ENCODE results near the gene THSD7A.
"Not testable (repeated sequence)": the region's sequence is repeated elsewhere in the genome, so short reads cannot be mapped to it uniquely, and the experiment has no call there.

Gene THSD7A

DNA sequence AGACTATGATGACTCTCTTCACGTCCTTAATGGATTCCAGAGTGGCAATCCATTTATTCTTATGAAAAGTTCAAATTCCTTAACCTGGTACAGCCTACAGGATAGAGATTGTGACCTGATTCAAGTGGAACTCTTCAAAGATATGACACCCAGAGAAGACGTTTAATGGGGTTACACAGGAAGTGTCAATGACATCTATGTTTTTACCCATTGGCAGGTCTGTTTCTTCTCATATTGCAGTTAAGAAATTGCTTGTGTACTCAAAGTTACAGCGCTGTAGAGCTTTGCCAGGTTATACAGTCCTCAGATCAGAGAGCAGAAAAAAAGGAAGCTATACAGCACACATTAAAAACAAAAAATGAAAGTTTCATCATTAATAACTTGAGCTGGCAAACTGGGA lies 367.4 kb downstream of the THSD7A start:
- no peak for DNase-seq (ENCODE audit: low spot score)

- DNase-seq (ENCODE audit: low spot score), result no peak
These were observed 370.1 kb downstream of the THSD7A start for GRCh38 chr7:11461946-11462345.

DNA sequence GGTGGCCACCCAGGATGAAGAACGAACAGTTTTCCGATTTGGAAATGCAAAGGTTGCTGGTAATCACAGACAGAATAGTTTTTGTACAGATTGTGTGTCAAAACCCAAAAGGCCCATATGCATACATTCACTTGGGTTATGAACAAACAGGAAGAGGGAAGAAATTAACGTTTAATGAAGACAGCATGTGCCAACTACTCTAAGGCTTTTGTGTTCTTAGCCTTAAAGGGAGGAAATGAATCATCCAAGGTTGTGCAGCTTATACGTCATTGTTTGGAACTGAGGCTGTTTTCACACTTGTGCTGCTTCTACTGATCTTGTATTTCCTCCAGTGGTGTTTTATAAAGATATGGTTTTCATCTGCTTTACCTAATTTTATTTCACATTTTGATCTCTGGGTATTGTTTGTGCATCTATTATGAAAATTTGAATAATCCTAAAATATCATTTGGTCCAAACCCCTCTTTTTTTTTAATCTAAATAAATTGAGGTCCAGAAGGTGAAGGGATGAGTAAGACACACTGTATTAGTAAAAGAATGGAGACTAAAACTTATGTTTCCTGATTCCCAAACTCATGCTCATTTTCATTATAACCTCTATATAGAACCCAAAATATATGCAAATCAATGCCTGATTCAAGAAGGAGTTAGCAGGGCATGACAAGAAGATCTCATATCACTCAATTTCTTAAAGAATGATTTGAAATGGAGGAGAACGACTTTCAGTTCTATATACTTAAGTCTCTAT lies 373.1 kb downstream of the THSD7A start:
- no peak for DNase-seq (ENCODE audit: low spot score)

DNA sequence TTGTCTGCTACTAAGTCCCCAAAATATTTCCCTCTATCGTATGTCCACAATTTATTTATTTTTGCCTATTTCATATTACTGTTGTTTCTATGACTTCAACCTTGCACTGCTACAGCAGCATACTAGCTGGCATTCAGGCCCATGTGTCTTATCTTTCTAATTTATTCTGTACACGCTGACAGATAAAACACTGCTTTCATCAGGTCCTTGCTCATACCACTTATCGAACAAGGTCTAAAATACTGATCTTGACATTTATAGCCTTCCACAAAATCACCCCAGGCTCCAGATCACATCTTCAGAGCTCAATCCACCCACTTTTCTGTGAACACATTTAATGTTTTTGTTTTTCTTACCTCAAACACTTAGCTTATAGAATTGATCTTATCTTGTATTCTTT lies 374.6 kb downstream of the THSD7A start:
- peak; percentile 6 for DNase-seq (ENCODE audit: low spot score)

DNA sequence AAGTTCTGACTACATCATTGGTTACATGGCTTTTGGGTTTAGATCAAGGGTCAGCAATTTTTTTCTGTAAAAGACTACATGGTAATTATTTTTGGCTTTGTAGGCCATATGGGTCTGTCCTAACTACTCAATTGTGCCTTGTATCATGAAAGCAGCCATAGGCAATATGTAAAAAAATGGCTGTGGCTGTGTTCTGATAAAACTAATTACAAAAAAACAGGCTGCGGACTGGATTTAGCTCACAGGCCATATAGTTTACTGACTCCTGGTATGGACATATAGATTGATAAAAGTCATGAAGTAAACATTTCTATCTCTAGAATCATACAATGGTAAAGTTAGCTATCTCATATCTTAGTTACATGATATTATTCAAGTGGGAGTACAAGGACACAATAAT lies 375.4 kb downstream of the THSD7A start:
- no peak for DNase-seq (ENCODE audit: low spot score)

GRCh38 chr7:11452476-11452875 lies 379.5 kb downstream of the THSD7A start:
- DNase-seq (ENCODE audit: low spot score), result no peak

DNA sequence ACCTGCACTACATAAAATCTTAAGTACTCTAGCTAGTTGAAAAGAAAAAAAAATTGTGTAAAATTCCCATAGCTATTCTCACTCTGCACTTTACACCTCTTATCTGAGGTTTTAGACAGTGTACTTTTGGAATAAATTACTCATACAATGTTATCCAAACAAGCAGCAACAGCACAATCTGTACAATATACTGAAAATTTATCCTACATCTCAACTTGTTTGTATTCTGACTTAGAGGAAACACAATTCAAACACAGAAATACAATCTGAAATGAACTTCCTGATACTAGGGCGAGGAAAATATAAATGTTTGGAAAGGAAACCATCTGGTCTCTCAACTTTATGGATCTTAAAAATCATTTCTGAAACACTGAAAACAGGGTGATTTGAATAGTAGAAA lies 381.7 kb downstream of the THSD7A start:
- DNase-seq (ENCODE audit: low spot score), result no peak

GRCh38 chr7:11449316-11449715 lies 382.7 kb downstream of the THSD7A start:
- no peak for DNase-seq (ENCODE audit: low spot score)

DNA sequence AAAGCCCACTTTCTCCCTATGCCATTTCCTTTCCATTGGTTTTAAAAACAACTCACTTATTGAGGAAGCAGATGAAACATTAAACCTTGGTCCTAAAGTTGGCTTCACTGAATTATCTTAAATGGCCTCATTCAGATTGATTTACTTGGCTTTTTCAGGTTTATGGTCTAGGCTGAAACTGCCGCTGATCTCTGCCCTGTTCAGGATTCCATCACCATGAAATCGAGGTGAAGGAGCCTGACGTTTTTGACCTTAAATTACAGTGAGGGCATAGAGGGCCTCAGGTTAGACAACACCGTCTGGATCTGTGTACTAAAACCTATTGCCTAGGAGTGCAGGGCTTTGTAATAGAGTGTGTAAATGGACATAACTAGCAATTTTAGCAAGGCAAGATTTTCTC lies 383.7 kb downstream of the THSD7A start:
- DNase-seq (ENCODE audit: low spot score), result no peak

DNA sequence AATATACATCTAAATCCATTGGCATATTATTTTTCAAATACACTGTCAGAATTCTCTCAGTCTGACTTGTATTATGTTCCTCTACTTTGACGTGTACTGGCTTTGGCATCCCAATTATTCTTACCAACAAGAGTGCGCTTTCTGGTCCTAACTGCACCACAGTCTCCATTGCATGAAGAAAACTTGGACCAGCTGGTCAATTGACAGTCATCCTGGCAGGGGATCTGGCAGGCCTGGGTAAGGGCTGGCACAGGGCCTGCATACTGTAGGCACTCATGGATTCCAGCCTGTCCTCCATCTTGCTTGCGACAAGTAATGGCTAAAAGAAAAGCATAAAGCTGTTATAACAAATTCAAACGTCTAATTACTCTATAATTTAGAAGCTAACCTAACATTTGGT lies 384.9 kb downstream of the THSD7A start:
- DNase-seq (ENCODE audit: low spot score), result no peak

DNA sequence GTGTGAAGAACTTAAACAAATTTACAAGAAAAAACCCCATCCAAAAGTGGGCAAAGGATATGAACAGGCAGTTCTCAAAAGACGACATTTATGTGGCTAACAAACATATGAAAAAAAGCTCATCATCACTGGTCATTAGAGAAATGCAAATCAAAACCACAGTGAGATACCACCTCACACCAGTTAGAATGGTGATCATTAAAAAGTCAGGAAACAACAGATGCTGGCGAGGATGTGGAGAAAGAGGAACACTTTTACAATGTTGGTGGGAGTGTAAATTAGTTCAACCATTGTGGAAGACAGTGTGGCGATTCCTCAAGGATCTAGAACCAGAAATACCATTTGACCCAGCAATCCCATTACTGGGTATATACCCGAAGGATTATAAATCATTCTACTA lies 388.1 kb downstream of the THSD7A start:
- DNase-seq (ENCODE audit: low spot score), result not testable (repeated sequence)

- no peak for DNase-seq (ENCODE audit: low spot score)
These were observed 394.0 kb downstream of the THSD7A start for GRCh38 chr7:11437994-11438393.

DNA sequence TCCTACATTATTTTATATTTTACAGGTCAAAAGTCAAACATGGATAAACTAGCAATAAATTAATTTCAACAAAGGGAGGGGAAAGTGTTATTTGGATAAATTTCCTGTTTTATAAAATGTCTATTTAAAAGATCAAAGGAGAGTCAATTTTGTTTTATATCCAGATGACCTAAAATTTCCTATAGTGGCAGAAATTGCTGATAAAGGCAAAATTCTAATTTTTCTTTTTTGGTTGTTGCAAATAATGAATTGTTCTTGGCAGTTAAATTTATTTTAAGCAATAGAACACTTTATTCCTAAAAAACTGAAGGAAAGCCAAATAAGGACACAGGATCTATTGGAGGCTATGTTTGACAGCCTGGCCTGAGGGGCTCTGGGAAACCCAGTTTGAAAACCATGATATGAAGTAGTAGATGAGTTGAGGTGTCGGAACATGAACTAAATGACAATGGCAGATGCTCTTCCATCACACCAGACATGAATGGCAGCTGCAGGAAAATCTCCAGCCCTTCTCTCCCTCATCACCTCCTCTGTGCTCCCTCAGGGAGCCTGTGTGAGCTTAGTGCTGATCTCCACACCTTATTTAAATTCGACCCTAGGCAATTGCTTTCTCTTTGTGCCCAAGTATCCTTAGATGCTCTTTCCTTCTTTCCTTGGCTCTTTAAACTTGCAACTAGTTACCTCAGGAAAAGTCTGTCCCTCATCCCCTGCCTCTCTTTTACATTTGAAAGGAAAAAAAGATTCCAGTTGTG lies 395.0 kb downstream of the THSD7A start:
- no peak for DNase-seq (ENCODE audit: low spot score)

- DNase-seq (ENCODE audit: low spot score), result no peak
These were observed 395.7 kb downstream of the THSD7A start for GRCh38 chr7:11436316-11436715.

GRCh38 chr7:11434366-11434765 lies 397.6 kb downstream of the THSD7A start:
- no peak for DNase-seq (ENCODE audit: low spot score)

- DNase-seq (ENCODE audit: low spot score), result no peak
These were observed 401.2 kb downstream of the THSD7A start for GRCh38 chr7:11430841-11431240.

DNA sequence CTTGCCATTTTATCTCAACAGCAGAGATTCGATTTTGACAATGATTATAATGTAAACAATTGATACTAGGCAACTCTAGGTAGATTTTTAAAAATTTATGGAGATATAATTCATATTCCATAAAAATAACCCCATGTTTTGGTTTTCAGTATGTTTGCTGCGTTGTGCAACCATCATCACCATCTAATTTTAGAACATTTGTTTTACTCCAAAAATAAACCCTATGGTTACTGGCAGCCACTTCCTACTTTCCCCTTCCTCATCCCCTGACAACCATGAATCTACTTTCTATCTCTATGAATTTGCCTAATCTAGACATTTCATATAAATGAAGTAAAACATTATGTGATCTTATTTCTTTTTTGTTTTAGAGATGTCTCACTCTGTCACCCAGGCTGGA lies 401.9 kb downstream of the THSD7A start:
- DNase-seq (ENCODE audit: low spot score), result no peak

DNA sequence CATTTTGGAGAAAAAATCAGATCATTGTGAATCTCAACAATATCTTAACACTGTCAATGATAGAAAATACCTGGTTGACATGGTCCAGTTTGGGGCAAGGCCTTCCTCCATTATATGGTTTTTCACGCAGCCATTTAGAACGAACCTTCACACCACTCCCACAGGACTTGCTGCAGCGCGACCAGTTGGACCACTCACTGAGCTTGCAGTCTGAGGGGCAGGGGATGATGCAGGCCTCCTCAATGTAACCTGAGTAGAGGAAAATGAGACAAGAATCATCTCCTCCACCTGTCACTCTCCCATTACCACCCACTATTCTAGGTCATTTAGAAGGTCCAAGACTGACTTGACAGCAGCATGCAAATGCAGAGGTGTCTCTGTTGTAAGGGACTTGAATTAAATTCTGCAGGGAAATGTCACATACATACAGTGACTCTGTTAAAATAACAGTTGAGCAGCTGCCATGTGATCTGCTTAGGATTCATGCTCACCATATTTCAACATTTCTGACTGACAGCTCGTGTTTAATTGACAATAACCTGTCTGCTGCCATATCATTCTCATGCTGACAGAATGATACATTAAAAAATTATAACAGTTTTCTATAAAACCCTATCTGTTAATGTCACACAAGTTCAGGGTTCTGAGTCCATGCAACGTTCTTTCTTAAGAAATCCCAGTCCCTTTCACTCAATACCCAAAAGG lies 403.0 kb downstream of the THSD7A start:
- DNase-seq (ENCODE audit: low spot score), result peak; percentile 64

DNA sequence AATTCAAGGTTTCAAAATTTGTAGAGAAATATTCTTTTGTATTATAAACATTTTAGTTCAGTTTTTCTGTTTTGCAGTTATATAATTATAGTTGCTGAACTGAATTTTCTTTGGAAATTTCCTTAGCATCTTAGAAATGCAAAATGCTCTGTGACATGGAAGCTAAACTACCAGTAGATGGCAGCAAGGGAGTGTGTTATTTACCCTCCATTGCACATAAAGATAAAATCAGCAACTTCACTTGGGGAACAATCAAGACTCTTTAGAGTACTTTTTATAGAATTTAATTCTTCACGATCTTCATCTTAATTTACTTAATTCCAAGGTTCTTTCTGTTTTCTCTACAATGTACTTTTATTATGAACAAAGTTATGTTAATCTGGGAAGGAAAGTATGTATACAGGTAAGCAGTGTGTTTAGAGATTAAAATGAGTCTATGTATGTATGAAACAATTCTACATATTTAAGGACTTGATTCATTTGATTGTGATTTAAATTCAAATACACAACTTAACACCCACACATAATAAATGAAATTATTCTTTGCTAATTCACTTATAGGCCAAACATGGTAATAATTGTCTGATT lies 404.2 kb downstream of the THSD7A start:
- DNase-seq (ENCODE audit: low spot score), result peak; percentile 74

GRCh38 chr7:11424006-11424405 lies 408.0 kb downstream of the THSD7A start:
- DNase-seq (ENCODE audit: low spot score), result peak; percentile 76

- DNase-seq (ENCODE audit: low spot score), result no peak
These were observed 411.9 kb downstream of the THSD7A start for GRCh38 chr7:11420049-11420448.
